Urothelium cell line (cell line): ENCODE data around the gene LCN10.
"Not testable (repeated sequence)": the region's sequence is repeated elsewhere in the genome, so short reads cannot be mapped to it uniquely, and the experiment has no call there.

ENCODE experiments used
- DNase-seq: peaks from one replicate; pipeline ENCODE4 v3.0.0; 2011; ENCODE audit warnings: low spot score, mixed read lengths
- FAIRE-seq: peaks from 2 replicates; lab custom pipeline; 2011; peaks lifted over from hg19 to GRCh38; lab: Jason Lieb, UNC

The LCN10 gene

GRCh38 chr9:136704741-136705140, 38.0 kb downstream of the LCN10 start:
- DNase-seq, FAIRE-seq: not testable (repeated sequence)

GRCh38 chr9:136703276-136703860, 39.4 kb downstream of the LCN10 start:
- DNase-seq (no peak), FAIRE-seq (no peak)

GRCh38 chr9:136701668-136702053, 41.1 kb downstream of the LCN10 start:
- DNase-seq: no peak
- FAIRE-seq: no peak

GRCh38 chr9:136700959-136701667, 41.6 kb downstream of the LCN10 start:
- no peak for DNase-seq
- FAIRE-seq: no peak

GRCh38 chr9:136700304-136700703, 42.4 kb downstream of the LCN10 start:
- DNase-seq (no peak), FAIRE-seq (no peak)

- FAIRE-seq (no peak), DNase-seq (no peak)
These were observed 44.0 kb downstream of the LCN10 start for GRCh38 chr9:136698635-136699246.

- FAIRE-seq (no peak), DNase-seq (no peak)
These were observed 44.8 kb downstream of the LCN10 start for GRCh38 chr9:136697821-136698526.

- FAIRE-seq (no peak), DNase-seq (no peak)
These were observed 45.5 kb downstream of the LCN10 start for GRCh38 chr9:136697146-136697820.

GRCh38 chr9:136696502-136696901, 46.2 kb downstream of the LCN10 start:
- DNase-seq (no peak), FAIRE-seq (no peak)

GRCh38 chr9:136695955-136696354, 46.8 kb downstream of the LCN10 start:
- DNase-seq: no peak
- no peak for FAIRE-seq

- FAIRE-seq (no peak), DNase-seq (peak; percentile 50)
These were observed 47.3 kb downstream of the LCN10 start for GRCh38 chr9:136695435-136695895.

GRCh38 chr9:136694872-136695247, 47.9 kb downstream of the LCN10 start:
- no peak for DNase-seq
- FAIRE-seq: no peak

GRCh38 chr9:136694163-136694871, 48.4 kb downstream of the LCN10 start:
- FAIRE-seq: no peak
- peak; percentile 74 for DNase-seq

GRCh38 chr9:136693490-136694162, 49.1 kb downstream of the LCN10 start:
- DNase-seq: peak; percentile 93
- FAIRE-seq: peak; percentile 52

- DNase-seq (no peak), FAIRE-seq (no peak)
These were observed 49.6 kb downstream of the LCN10 start for GRCh38 chr9:136693135-136693489.

- DNase-seq (no peak), FAIRE-seq (peak; percentile 5)
These were observed 50.3 kb downstream of the LCN10 start for GRCh38 chr9:136692185-136693134.

- no peak for FAIRE-seq
- DNase-seq: no peak
These were observed 51.2 kb downstream of the LCN10 start for GRCh38 chr9:136691316-136692184.

GRCh38 chr9:136690806-136691261, 51.9 kb downstream of the LCN10 start:
- FAIRE-seq (no peak), DNase-seq (peak; percentile 47)
